ENCODE results near the gene ARHGEF3. TPM values are rescaled to one million over a fixed set of nuclear protein-coding genes. Genes with fewer than 3 reads are reported as not detected.

The ARHGEF3 gene
- total RNA-seq (11.5 and 16.3 TPM in 2 replicates), polyA plus RNA-seq (6.5 and 6.7 TPM in 2 replicates), polyA minus RNA-seq (13.4 and 15.2 TPM in 2 replicates), Bru-seq, nascent RNA (percentile 50 among the genes with signal in this experiment), BruChase-seq, experiment 1, labeled RNA remaining after a 6-hour chase (percentile 36 among the genes with signal in this experiment), BruChase-seq, experiment 2, labeled RNA remaining after a 2-hour chase (percentile 41 among the genes with signal in this experiment)
- polyA plus RNA-seq (2011; cell fraction: cytosol; rRNA removed), result 7.6 and 7.7 TPM in 2 replicates
- 10.9 and 11.7 TPM in 2 replicates for polyA plus RNA-seq (2011; cell fraction: nucleus; rRNA removed)
- 11.6 and 14.8 TPM in 2 replicates for polyA plus RNA-seq (2012)
- polyA minus RNA-seq (2011; cell fraction: cytosol; rRNA and poly(A)+ RNA removed), result 5.9 TPM
- 8.1 and 9.1 TPM in 2 replicates for polyA minus RNA-seq (2011; cell fraction: nucleus; rRNA and poly(A)+ RNA removed)
- long read RNA-seq, transcript ARHGEF3-201 (10 exons, 3,602 nt), result major isoform, 15 of 29 reads
- long read RNA-seq, partial matches to known transcripts, result 4 of 29 reads
- long read RNA-seq, other reads (novel, unspliced or antisense), result 9 of 29 reads

DNA sequence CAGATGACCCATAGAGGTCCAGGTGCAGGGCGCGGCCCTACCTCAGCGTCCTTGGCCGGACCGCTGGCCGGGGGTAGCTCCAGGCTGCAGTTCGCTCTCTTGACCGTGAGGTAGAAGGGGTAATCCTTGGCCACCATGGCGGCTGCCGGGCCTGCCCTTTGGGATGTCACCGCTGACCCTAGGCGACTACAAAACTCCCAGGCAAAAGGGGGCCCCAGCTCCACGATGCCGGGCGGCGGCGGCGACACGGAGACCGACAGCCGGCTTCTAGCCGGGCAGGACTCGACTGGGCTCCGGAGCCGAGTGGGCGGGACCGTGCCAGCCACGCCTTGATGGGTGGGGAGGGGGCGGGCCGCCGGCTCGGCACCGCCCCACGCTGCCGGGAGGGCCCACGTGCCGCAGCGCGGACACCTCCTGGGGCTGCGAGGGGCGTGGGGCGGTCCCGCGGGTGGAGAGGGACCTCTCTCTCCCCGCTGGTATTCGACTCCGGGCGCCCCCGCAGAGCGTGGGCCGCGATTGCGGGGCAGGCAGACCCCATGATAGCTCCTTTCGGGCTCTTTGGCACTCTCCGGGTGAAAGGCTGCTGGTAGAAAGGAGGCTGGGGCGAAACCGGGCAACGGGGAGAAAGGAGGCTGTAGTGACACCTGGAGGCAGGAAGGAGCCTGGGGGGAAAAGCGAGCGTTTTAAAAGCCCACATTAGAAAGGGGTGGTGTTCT, at the start of gene ARHGEF3:
TSS of gene ARHGEF3 (minus strand) at position 288 of the 716 bp plus-strand sequence. CDS start at position 137, 151 bp downstream.
- DNase-seq (ENCODE audit: low read depth, low spot score), result peak; percentile 90
- Histone ChIP-seq H3K79me2 (ENCODE audit: control insufficient read depth, insufficient read depth, low read length) (peaks cover 6% of the 10 kb centered on the region), H3K27ac (ENCODE audit: insufficient read depth, low read depth, low read length) (peak within 1 kb of the TSS; percentile 7), H3K27me3 (ENCODE audit: control insufficient read depth in 2 of 2, insufficient read depth in 2 of 2, low read length in 2 of 2) (no peaks in the 10 kb centered on the region), H3K9ac (replicated peaks; ENCODE audit: extremely low read depth, insufficient read depth, low read length) (peak within 1 kb of the TSS; percentile 55), H4K20me1 (replicated peaks; ENCODE audit: control insufficient read depth, extremely low read depth, insufficient read depth, low read length) (no peaks in the 10 kb centered on the region), H3K36me3 (ENCODE audit: control insufficient read depth in 2 of 2, extremely low read depth in 1 of 2, insufficient read depth in 2 of 2, low read length in 2 of 2) (no peaks in the 10 kb centered on the region), H3K9me1 (replicated peaks; ENCODE audit: control insufficient read depth, extremely low read depth, insufficient read depth, low read length) (peaks cover 2% of the 10 kb centered on the region), H3K9me3 (replicated peaks; ENCODE audit: control insufficient read depth, insufficient read depth, low read length) (no peaks in the 10 kb centered on the region), H2AFZ (ENCODE audit: low read depth, low read length) (peak within 1 kb of the TSS; percentile 86), H3K4me1 (ENCODE audit: control insufficient read depth, extremely low read depth, insufficient read depth, low read length) (peaks cover 27% of the 10 kb centered on the region), H3K4me3 (replicated peaks in 1 of 3; ENCODE audit: insufficient read depth in 1 of 3, low read depth in 1 of 3, low read length in 3 of 3) (peak within 1 kb of the TSS; percentile 56 to 82 (median 68)), H3K4me2 (ENCODE audit: insufficient read depth, low read length) (peak within 1 kb of the TSS; percentile 91)
- FAIRE-seq, result peak; percentile 74
- intact Hi-C loops (cut with micrococcal nuclease), result loop anchor here (1.0 to 5.0 kb wide), 4 partner anchors 45 to 185 kb away; no protein-coding TSS in a partner anchor
- dilution Hi-C loops (cut with MboI; ENCODE audit: extremely low pct_ligation_motif_present, low sequenced_read_pairs), result no loop called here
- ChIA-PET POLR2A (interaction anchor here (0.6 to 1.1 kb wide), 5 partner anchors 12 to 1088 kb away, joined by 3 to 6 read pairs (median 4); no protein-coding TSS in a partner anchor), CTCF (interaction anchor here (0.6 to 8.4 kb wide), 20 partner anchors 10 to 1715 kb away, joined by 3 to 249 read pairs (median 4); no protein-coding TSS in a partner anchor)
- TF ChIP-seq CTCF (IDR thresholded peaks at IDR 0.05; ENCODE audit: extremely low read depth in 1 of 2, insufficient read depth in 1 of 2, low read depth in 1 of 2, low read length in 2 of 2) (peak; percentile 32 to 54), EZH2 (IDR thresholded peaks at IDR 0.05; ENCODE audit: borderline replicate concordance, low read depth, low read length, severe bottlenecking) (no peak), POLR2AphosphoS5 (IDR thresholded peaks at IDR 0.05; ENCODE audit: insufficient read depth, low read depth, low read length) (peak; percentile 78), JUN (IDR thresholded peaks at IDR 0.05; ENCODE audit: borderline replicate concordance, insufficient read depth, insufficient read length, low read depth) (no peak), MYC (IDR thresholded peaks at IDR 0.05; ENCODE audit: low read depth, low read length) (peak; percentile 24), FOS (IDR thresholded peaks at IDR 0.05; ENCODE audit: borderline replicate concordance, insufficient read depth, low read length) (no peak), POLR2A (IDR thresholded peaks at IDR 0.05; ENCODE audit: low read depth, low read length) (peak; percentile 90)
- TF ChIP-seq, protein P1, sequence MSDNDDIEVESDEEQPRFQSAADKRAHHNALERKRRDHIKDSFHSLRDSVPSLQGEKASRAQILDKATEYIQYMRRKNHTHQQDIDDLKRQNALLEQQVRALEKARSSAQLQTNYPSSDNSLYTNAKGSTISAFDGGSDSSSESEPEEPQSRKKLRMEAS (IDR thresholded peaks at IDR 0.05; ENCODE audit: insufficient read depth, insufficient read length), result peak; percentile 82
- BruUV-seq (replicated peaks), result no TSS peak

All from endothelial cell of umbilical vein (primary cell).